Loucy (cell line): ENCODE data around the gene BLVRA.
"Not testable (repeated sequence)": the region's sequence is repeated elsewhere in the genome, so short reads cannot be mapped to it uniquely, and the experiment has no call there.

ENCODE experiments used
- H2AFZ ChIP-seq: fragments of 200-600 bp; sonication (generic); 2 replicates; pipeline ENCODE4 v1.6.0; 2016; ENCODE audit warnings: antibody characterized with exemption, mild to moderate bottlenecking, low read length, moderate library complexity
- H3F3A ChIP-seq: fragments of 200-600 bp; 2 replicates; pipeline ENCODE4 v1.6.0; 2016; ENCODE audit warnings: antibody characterized with exemption, low read depth, mild to moderate bottlenecking
- H3K27me3 ChIP-seq: fragments of 200-600 bp; sonication (generic); 2 replicates; pipeline ENCODE4 v1.6.1; 2014; ENCODE audit warnings: low read length, mild to moderate bottlenecking; ENCODE audit not compliant: insufficient read depth, poor library complexity, severe bottlenecking
- H3K36me3 ChIP-seq: fragments of 200-600 bp; sonication (generic); 2 replicates; pipeline ENCODE4 v1.6.1; 2016; ENCODE audit warnings: low read length; ENCODE audit not compliant: insufficient read depth
- H3K4me1 ChIP-seq: fragments of 200-600 bp; sonication (generic); 2 replicates; pipeline ENCODE4 v1.5.1; 2014; ENCODE audit warnings: low read length, mild to moderate bottlenecking; ENCODE audit not compliant: insufficient read depth, poor library complexity, severe bottlenecking
- H3K4me2 ChIP-seq: fragments of 200-600 bp; sonication (generic); 2 replicates; pipeline ENCODE4 v1.6.0; 2014; ENCODE audit warnings: antibody characterized with exemption, low read length, low read depth, mild to moderate bottlenecking; ENCODE audit not compliant: poor library complexity, severe bottlenecking
- H3K4me3 ChIP-seq: fragments of 200-600 bp; sonication (generic); 2 replicates; pipeline ENCODE4 v1.5.1; 2014; ENCODE audit warnings: low read length, mild to moderate bottlenecking, mixed read lengths; ENCODE audit not compliant: poor library complexity, severe bottlenecking
- H3K79me2 ChIP-seq: fragments of 200-600 bp; sonication (generic); 2 replicates; pipeline ENCODE4 v1.6.1; 2014; ENCODE audit warnings: low read length; ENCODE audit not compliant: insufficient read depth
- H3K9ac ChIP-seq: fragments of 200-600 bp; sonication (generic); 2 replicates; pipeline ENCODE4 v1.6.0; 2014; ENCODE audit warnings: mild to moderate bottlenecking, low read depth, low read length, moderate library complexity; ENCODE audit not compliant: poor library complexity, severe bottlenecking
- H3K9me2 ChIP-seq: fragments of 200-600 bp; sonication (generic); replicated peaks from 2 replicates; pipeline ENCODE4 v1.6.1; 2016; ENCODE audit warnings: low read depth, low read length, mixed read lengths
- H3K9me3 ChIP-seq: fragments of 200-600 bp; sonication (generic); 2 replicates; pipeline ENCODE4 v1.6.1; 2014; ENCODE audit warnings: mild to moderate bottlenecking, antibody characterized with exemption, low read length, low read depth; ENCODE audit not compliant: insufficient read depth
- H4K20me1 ChIP-seq: fragments of 200-600 bp; sonication (generic); 2 replicates; pipeline ENCODE4 v1.6.0; 2014; ENCODE audit warnings: antibody characterized with exemption, low read length, mild to moderate bottlenecking; ENCODE audit not compliant: insufficient read depth, poor library complexity, severe bottlenecking
- EZH2phosphoT487 ChIP-seq: fragments of 200-600 bp; IDR thresholded peaks from 2 replicates; pipeline ENCODE4 v1.6.1; 2018; ENCODE audit warnings: antibody characterized with exemption, mild to moderate bottlenecking, moderate library complexity, borderline replicate concordance
- TF ChIP-seq, protein P1 (sequence below): fragments of 200-600 bp; sonication (generic); conservative IDR thresholded peaks from 2 replicates; pipeline ENCODE4 v1.5.1; 2014; ENCODE audit warnings: mild to moderate bottlenecking, antibody characterized with exemption, low read length

BLVRA gene

DNA sequence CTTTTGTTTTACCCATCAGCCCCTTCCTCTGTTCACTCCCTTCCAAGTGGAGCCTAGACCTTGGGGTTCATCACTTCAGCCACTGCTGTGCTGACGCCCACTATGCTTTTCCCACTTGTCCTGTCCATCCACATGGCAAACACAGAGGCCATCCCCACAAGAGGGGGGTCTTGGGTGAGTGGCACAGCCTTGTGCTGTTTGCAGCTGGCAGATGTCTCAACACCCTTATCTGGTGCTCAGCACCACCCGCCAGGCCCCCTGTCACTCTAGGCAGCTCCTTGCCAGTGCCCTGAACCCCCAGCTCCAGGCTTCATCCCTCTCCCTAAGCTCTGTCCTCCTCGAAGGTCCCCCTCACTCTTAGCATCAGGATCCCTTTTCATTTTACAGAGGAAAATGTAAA is 13.1 kb downstream of the BLVRA start:
- Histone ChIP-seq H3K9me2 (no peaks in the 10 kb centered on the region), H2AFZ (no peak overlapping the region), H3K9me3 (no peaks in the 10 kb centered on the region), H3K9ac (no peak overlapping the region), H3K27me3 (no peaks in the 10 kb centered on the region), H3K4me2 (no peak overlapping the region), H3F3A (no peaks in the 10 kb centered on the region), H3K4me1 (no peaks in the 10 kb centered on the region), H3K36me3 (no peaks in the 10 kb centered on the region), H3K79me2 (no peaks in the 10 kb centered on the region), H4K20me1 (no peaks in the 10 kb centered on the region), H3K4me3 (no peak overlapping the region)
- TF ChIP-seq, protein P1, sequence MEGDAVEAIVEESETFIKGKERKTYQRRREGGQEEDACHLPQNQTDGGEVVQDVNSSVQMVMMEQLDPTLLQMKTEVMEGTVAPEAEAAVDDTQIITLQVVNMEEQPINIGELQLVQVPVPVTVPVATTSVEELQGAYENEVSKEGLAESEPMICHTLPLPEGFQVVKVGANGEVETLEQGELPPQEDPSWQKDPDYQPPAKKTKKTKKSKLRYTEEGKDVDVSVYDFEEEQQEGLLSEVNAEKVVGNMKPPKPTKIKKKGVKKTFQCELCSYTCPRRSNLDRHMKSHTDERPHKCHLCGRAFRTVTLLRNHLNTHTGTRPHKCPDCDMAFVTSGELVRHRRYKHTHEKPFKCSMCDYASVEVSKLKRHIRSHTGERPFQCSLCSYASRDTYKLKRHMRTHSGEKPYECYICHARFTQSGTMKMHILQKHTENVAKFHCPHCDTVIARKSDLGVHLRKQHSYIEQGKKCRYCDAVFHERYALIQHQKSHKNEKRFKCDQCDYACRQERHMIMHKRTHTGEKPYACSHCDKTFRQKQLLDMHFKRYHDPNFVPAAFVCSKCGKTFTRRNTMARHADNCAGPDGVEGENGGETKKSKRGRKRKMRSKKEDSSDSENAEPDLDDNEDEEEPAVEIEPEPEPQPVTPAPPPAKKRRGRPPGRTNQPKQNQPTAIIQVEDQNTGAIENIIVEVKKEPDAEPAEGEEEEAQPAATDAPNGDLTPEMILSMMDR = no peak
- no peak for TF ChIP-seq EZH2phosphoT487

DNA sequence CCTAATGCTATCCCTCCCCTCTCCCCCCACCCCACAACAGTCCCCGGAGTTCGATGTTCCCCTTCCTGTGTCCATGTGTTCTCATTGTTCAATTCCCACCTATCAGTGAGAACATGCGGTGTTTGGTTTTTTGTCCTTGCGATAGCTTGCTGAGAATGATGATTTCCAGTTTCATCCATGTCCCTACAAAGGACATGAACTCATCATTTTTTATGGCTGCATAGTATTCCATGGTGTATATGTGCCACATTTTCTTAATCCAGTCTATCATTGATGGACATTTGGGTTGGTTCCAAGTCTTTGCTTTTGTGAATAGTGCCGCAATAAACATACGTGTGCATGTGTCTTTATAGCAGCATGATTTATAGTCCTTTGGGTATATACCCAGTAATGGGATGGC is 14.8 kb downstream of the BLVRA start:
- H4K20me1 ChIP-seq, H3K79me2 ChIP-seq, H3K4me1 ChIP-seq, H3K4me2 ChIP-seq, H3K4me3 ChIP-seq, H3K9me2 ChIP-seq, H3K9ac ChIP-seq, H3F3A ChIP-seq, H3K9me3 ChIP-seq, H3K27me3 ChIP-seq, H2AFZ ChIP-seq, H3K36me3 ChIP-seq: not testable (repeated sequence)

DNA sequence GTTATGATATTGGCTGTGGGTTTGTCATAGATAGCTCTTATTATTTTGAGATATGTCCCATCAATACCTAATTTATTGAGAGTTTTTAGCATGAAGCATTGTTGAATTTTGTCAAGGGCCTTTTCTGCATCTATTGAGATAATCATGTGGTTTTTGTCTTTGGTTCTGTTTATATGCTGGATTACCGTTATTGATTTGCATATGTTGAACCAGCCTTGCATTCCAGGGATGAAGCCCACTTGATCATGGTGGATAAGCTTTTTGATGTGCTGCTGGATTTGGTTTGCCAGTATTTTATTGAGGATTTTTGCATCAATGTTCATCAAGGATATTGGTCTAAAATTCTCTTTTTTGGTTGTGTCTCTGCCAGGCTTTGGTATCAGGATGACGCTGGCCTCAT is 16.8 kb downstream of the BLVRA start:
- not testable (repeated sequence) for H3K27me3 ChIP-seq, H3K9ac ChIP-seq, H3K79me2 ChIP-seq

DNA sequence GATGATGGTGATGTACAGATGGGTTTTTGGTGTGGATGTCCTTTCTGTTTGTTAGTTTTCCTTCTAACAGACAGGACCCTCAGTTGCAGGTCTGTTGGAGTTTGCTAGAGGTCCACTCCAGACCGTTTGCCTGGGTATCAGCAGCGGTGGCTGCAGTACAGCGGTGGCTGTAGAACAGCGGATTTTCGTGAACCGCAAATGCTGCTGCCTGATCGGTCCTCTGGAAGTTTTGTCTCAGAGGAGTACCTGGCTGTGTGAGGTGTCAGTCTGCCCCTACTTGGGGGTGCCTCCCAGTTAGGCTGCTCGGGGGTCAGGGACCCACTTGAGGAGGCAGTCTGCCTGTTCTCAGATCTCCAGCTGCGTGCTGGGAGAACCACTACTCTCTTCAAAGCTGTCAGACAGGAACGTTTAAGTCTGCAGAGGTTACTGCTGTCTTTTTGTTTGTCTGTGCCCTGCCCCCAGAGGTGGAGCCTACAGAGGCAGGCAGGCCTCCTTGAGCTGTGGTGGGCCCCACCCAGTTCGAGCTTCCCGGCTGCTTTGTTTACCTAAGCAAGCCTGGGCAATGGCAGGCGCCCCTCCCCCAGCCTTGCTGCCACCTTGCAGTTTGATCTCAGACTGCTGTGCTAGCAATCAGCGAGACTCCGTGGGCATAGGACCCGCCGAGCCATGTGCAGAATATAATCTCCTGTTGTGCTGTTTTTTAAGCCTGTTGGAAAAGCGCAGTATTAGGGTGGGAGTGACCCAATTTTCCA is 20.0 kb downstream of the BLVRA start:
- H3K9ac ChIP-seq, H3K9me2 ChIP-seq, H3K36me3 ChIP-seq, H3K4me1 ChIP-seq, H3K27me3 ChIP-seq, H2AFZ ChIP-seq, H3K9me3 ChIP-seq, H3F3A ChIP-seq, H3K4me2 ChIP-seq, H3K4me3 ChIP-seq, H4K20me1 ChIP-seq, H3K79me2 ChIP-seq: not testable (repeated sequence)

More for the DNA sequence above, 16.8 kb downstream of the BLVRA start:
- H4K20me1 ChIP-seq, H2AFZ ChIP-seq, H3K9me2 ChIP-seq, H3K36me3 ChIP-seq, H3K9me3 ChIP-seq, H3K4me2 ChIP-seq, H3K4me1 ChIP-seq, H3K4me3 ChIP-seq, H3F3A ChIP-seq: not testable (repeated sequence)
